Lower lobe of right lung (tissue), 2 donors: ENCODE data around the gene PVR. TPM values are rescaled to one million over a fixed set of nuclear protein-coding genes. Genes with fewer than 3 reads are reported as not detected.

Experiments used
- ATAC-seq, 2 donors: fragments of 200-7000 bp; cut with Tn5 transposase; one replicate each; pipeline ENCODE4 v1.9.1; 2020 to 2022; ENCODE audit warnings: mild to moderate bottlenecking in 2 of 2, moderate library complexity in 2 of 2
- DNase-seq: peaks from one replicate; pipeline ENCODE4 v3.0.0-alpha.2; 2020
- H3K27ac ChIP-seq: fragments of 200-600 bp; one replicate; pipeline ENCODE4 v1.8.0; 2022
- H3K27me3 ChIP-seq: fragments of 200-600 bp; one replicate; pipeline ENCODE4 v1.8.0; 2022; ENCODE audit warnings: low read depth
- H3K36me3 ChIP-seq: fragments of 200-600 bp; one replicate; pipeline ENCODE4 v1.8.0; 2022; ENCODE audit warnings: mild to moderate bottlenecking
- H3K4me1 ChIP-seq: fragments of 200-600 bp; one replicate; pipeline ENCODE4 v1.8.0; 2022
- H3K4me3 ChIP-seq: fragments of 200-600 bp; one replicate; pipeline ENCODE4 v1.8.0; 2022; ENCODE audit warnings: mild to moderate bottlenecking
- H3K9me3 ChIP-seq: fragments of 200-600 bp; one replicate; pipeline ENCODE4 v1.8.0; 2022
- intact Hi-C: fragments of 100-400 bp; cut with DNase I; formaldehyde crosslinking; loops from one replicate; pipeline ENCODE4 v1.11.0; 2022
- total RNA-seq: library from RNA; stranded (reverse); fragmentation: NEBNext Ultra II Directional; extraction: Animal tissue kit (Norgen Biotek cat#: 25700); gene quantifications from one replicate; pipeline ENCODE4 v1.2.1, GENCODE V29; 2021
- TF ChIP-seq, protein P1 (sequence below): fragments of 200-600 bp; IDR thresholded peaks from one replicate; pipeline ENCODE4 v1.8.0; 2022; ENCODE audit warnings: antibody characterized with exemption, mild to moderate bottlenecking
- donor health status: DM: no; HTN: yes; CAD: no; lungs with severe emphysema.

Gene PVR
- total RNA-seq, 1 donor from 2014 or later, result 35.0 TPM

DNA sequence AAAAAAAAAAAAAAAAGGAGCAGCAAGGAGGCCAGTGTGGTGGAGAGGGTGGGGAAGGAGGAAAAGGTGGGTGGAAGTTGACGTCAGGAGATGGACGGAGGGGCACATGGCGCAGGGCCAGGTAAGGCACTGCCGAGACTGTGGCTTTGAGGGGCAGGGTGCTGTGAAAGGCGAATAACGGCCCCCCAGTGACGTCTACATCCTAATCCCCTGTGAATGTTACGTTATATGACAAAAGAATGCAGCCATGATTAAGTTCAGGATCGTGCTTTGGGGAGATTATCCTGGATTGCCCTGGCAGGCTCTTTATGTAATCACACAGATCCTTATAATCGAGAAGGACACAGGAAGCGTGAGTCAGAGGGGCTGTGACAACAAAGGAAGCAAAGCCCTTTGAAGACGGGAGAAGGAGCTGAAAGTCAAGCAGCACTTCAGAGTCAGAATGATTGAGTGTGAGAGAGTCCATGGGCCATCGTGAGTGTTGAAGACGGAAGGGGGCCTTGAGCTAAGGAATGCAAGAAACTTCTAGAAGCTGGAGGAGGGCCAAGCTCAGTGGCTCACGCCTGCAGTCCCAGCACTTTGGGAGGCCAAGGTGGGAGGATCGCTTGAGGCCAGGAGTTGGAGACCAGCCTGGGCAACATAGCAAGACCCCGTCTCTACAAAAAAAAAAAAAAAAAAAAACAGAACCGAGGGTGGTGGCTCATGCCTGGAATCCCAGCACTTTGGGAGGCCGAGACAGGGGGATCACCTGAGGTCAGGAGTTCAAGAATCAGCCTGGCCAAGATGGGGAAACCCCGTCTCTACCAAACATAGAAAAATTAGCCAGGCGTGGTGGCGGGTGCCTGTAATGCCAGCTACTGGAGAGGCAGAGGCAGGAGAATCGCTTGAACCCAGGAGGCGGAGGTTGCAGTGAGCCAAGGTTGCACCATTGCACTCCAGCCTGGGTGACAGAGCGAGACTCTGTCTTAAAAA, 41.5 kb downstream of the PVR start:
- no peaks in the 10 kb centered on the region for H3K27me3 ChIP-seq
- DNase-seq (no peak), ATAC-seq (peak; percentile 71 to 75)
- TF ChIP-seq, protein P1, sequence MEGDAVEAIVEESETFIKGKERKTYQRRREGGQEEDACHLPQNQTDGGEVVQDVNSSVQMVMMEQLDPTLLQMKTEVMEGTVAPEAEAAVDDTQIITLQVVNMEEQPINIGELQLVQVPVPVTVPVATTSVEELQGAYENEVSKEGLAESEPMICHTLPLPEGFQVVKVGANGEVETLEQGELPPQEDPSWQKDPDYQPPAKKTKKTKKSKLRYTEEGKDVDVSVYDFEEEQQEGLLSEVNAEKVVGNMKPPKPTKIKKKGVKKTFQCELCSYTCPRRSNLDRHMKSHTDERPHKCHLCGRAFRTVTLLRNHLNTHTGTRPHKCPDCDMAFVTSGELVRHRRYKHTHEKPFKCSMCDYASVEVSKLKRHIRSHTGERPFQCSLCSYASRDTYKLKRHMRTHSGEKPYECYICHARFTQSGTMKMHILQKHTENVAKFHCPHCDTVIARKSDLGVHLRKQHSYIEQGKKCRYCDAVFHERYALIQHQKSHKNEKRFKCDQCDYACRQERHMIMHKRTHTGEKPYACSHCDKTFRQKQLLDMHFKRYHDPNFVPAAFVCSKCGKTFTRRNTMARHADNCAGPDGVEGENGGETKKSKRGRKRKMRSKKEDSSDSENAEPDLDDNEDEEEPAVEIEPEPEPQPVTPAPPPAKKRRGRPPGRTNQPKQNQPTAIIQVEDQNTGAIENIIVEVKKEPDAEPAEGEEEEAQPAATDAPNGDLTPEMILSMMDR, result no peak
- peak overlapping the region; percentile 73 for H3K27ac ChIP-seq
- no peaks in the 10 kb centered on the region for H3K9me3 ChIP-seq
- no peak overlapping the region for H3K4me3 ChIP-seq
- no peaks in the 10 kb centered on the region for H3K36me3 ChIP-seq
- intact Hi-C loops, result no loop called here
- H3K4me1 ChIP-seq, result peaks cover 47% of the 10 kb centered on the region

DNA sequence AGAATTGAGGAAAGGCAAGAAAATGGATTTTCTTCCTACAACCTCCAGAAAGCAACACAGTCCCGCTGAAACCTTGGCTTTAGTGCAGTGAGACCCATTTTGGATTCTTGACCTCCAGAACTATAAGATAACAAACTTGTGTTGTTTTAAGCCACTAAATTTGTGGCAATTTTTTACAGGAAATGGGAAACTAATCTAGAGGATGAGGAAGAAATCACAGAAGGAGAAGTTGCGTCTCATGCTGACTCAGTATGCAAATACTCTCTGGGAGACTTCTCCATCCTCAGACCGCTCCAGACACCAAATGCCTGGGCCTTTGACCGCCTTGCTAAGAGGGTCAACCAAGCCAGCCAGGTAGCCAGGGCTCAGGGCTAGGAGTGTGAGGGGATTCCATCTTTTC, 42.2 kb downstream of the PVR start:
- DNase-seq (no peak), ATAC-seq (peak; percentile 39 to 62)
- TF ChIP-seq, protein P1, result no peak
- Histone ChIP-seq H3K27me3 (no peaks in the 10 kb centered on the region), H3K9me3 (no peaks in the 10 kb centered on the region), H3K4me3 (no peak overlapping the region), H3K4me1 (peaks cover 48% of the 10 kb centered on the region), H3K36me3 (no peaks in the 10 kb centered on the region), H3K27ac (peak overlapping the region; percentile 73)
- intact Hi-C loops, result no loop called here

DNA sequence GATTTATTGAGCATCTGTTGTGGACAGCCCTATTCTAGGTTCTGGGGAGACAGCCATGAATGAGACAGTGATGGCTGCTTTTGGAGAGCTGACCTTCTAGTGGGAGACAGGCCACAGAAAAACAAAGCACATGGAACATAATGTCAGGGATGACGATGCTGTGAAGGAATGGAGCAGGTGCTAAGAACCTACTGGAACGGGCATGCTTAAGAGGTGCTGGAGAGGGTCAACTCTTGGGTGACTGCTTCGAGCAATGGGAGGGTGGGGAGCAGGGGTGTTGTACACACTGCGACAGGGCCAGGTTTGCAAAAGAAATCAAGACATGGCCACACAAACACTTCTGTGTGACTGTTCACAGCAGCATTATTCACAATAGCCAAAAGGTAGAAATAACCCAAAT, 43.2 kb downstream of the PVR start:
- TF ChIP-seq, protein P1, result no peak
- ATAC-seq (no peak), DNase-seq (no peak)
- Histone ChIP-seq H3K4me1 (peaks cover 59% of the 10 kb centered on the region), H3K9me3 (no peaks in the 10 kb centered on the region), H3K27me3 (no peaks in the 10 kb centered on the region), H3K4me3 (no peak overlapping the region), H3K27ac (no peak overlapping the region), H3K36me3 (no peaks in the 10 kb centered on the region)
- intact Hi-C loops, result no loop called here

DNA sequence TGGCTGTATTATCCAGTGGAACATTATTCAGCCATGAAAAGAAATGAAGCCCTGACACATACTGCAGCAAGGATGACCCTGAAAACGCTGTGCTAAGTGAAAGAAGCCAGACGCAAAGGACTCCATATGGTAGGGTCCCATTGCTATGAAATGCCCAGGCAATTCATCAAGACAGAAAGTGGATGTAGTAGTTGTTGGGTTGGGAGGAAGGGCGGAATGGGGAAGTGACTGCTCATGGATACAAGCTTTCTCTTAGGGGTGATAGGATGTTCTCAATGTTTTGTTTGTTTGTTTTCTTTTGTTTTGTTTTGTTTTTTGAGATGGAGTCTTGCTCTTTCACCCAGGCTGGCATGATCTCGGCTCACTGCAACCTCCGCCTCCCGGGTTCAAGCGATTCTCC, 44.2 kb downstream of the PVR start:
- no peaks in the 10 kb centered on the region for H3K9me3 ChIP-seq
- intact Hi-C loops, result no loop called here
- no peak overlapping the region for H3K4me3 ChIP-seq
- H3K27ac ChIP-seq, result no peak overlapping the region
- no peaks in the 10 kb centered on the region for H3K27me3 ChIP-seq
- H3K4me1 ChIP-seq, result peaks cover 68% of the 10 kb centered on the region
- TF ChIP-seq, protein P1, result no peak
- no peak for DNase-seq
- ATAC-seq, result no peak
- H3K36me3 ChIP-seq, result no peaks in the 10 kb centered on the region

DNA sequence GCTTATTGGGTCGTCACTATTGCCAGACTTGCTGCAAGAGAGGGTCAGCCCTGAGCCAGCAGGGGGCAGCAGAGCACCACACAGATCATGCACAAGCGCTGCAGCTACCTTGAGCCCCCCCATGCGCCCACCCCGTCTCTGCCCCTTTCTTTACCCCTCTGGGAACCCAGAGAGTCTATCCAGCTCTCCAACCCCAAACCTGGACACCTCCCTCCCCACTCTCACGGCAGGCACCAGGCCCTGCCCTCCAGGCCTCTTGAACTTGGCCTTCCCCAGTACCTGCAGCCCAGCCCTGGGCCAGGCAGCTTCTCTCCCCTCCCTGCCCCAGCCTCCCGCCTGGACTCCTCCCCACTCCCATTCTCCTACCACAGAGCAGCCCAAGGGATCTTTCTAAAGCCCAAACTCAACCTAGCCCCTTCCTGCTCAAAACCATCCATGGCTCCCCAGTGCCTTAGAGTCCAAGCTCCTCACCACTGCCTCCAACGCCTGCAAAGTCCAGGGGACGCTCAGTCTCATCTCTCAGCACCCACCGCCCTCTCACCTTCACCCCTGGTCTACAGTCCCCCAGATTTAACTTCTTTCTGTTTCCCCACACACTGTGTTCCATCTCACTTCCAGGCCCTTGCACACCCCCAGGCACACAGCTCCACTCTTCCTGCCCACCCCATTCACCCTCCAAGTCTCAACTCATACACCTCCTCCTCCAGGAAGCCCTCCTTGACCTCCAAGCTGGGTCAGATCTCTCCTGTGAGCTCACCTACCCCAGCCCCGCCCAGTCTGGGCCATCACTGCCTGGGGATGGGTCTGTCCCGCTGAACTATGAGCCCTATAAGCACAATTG, 45.8 kb downstream of the PVR start:
- DNase-seq, result peak; percentile 84
- TF ChIP-seq, protein P1, result peak; percentile 94
- H3K4me1 ChIP-seq, result peaks cover 70% of the 10 kb centered on the region
- no peaks in the 10 kb centered on the region for H3K9me3 ChIP-seq
- H3K4me3 ChIP-seq, result no peak overlapping the region
- H3K27ac ChIP-seq, result peak overlapping the region; percentile 36
- H3K27me3 ChIP-seq, result no peaks in the 10 kb centered on the region
- peak; percentile 51 to 72 for ATAC-seq
- intact Hi-C loops, result no loop called here
- H3K36me3 ChIP-seq, result no peaks in the 10 kb centered on the region
